NCI-H1092 treated with DMSO at 0.1 percent for 48 hours (cell line): ENCODE data around the gene PRR23A.

Source experiments
- DNase-seq: peaks from one replicate; lab custom pipeline; 2025; lab: John Stamatoyannopoulos, UW

PRR23A gene

DNA sequence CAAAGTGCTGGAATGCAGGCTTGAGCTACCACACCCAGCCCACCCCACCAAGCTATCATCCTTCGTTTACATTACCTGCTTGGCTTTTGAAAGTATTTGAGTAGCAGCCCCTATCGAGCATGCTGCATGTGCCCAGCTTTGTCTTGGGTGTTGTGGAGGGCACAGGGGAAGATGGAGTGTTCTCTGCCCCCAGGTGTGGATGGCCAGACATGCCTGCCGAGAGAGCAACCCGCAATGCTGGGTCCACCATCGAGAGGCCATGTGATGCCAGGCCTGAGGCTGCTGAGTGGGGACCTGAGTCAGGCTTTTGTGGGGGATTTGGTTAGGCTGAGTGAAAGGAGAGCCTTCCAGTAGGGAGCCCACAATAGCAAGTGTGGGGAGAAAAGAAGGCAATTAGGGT is 33.1 kb downstream of the PRR23A start:
- no peak for DNase-seq

DNA sequence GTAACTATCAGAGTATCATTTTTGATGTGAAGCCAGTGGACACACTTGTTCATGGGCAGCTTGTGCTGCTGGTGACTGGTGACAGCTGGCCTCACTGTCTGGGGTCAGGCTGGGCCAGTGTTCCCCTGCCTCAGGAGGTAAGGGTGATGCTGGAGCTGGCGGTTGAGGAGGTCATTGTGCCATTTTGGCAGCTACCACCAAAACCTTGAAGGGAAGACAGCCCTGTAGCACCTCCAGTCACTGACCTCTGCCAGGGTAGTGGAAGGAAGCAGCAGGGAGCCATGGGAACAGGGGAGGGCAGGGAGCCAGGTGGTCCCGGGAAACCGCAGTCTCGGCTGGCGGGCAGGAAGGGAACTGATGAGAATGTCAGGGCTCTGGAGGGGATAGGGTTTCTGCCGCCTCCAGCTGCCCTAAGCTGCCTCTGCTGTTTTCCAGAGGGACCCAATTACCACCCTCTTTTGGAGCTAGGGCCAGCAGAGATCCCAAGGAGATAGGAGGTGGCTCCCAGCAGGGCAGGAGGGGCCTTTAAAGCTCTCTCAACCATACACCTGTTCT is 34.2 kb downstream of the PRR23A start:
- no peak for DNase-seq

DNA sequence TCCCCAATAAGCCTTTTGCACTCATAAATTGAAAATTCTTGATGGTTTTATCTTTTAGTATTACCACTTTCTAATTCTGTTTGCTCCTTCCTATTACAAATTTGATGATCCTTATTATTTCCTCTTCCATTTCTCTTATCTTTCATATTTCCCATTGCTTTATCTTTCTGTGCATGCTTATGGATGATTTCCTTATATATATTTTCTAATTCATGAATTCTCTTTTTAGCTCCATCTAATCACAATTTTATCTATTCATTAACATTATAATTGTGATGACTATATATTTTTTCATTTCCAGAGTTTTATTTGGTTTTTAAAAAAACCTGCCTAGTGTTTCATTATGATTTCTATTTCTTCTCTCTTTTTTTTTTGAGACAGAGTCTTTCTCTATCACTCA is 41.1 kb downstream of the PRR23A start:
- no peak for DNase-seq

GRCh38 chr3:138964264-138964663 is 41.8 kb downstream of the PRR23A start:
- DNase-seq = no peak

GRCh38 chr3:138962854-138963560 is 43.1 kb downstream of the PRR23A start:
- no peak for DNase-seq

DNA sequence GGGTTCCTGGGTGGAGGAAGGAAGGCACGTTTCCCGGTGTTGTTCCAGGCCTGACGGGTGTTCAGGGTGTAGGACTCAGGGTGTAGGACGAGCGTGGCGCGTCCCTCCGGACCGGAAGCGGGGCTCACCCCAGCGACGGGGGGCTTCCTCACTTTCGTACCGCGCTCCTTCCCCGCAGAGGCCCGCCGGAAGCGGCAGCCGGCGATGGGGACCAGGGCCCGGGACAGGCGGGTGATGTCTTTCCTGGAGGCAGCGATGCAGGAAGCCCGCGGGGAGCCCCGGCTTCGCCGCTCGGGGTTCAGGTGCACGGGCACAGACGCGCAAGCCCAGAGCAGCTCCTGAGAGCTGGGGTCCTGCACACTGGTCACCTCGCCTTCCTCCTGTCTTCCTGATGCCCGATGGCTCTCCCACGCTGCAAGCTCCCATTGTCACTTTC is 45.6 kb downstream of the PRR23A start:
- no peak for DNase-seq
